OCI-LY1 (cell line): ENCODE results near the gene PARG.
"Not testable (repeated sequence)": the region's sequence is repeated elsewhere in the genome, so short reads cannot be mapped to it uniquely, and the experiment has no call there.

ENCODE experiments used
- H2AFZ ChIP-seq: fragments of 200-600 bp; sonication (generic), shearing (Covaris generic); 2 replicates; pipeline ENCODE4 v1.6.0; 2014; ENCODE audit warnings: antibody characterized with exemption, mild to moderate bottlenecking, low read length
- H3F3A ChIP-seq: fragments of 200-600 bp; sonication (generic), shearing (Covaris generic); 2 replicates; pipeline ENCODE4 v1.6.0; 2014; ENCODE audit warnings: mild to moderate bottlenecking, antibody characterized with exemption, low read length, moderate library complexity; ENCODE audit not compliant: insufficient read depth
- H3K27ac ChIP-seq: fragments of 200-600 bp; sonication (generic); 2 replicates; pipeline ENCODE4 v1.5.1; 2014; ENCODE audit warnings: low read length, mixed run types, mild to moderate bottlenecking, low read depth; ENCODE audit not compliant: poor library complexity, severe bottlenecking
- H3K27me3 ChIP-seq: fragments of 200-600 bp; sonication (generic); 2 replicates; pipeline ENCODE4 v1.6.0; 2014; ENCODE audit warnings: antibody characterized with exemption, mild to moderate bottlenecking, low read length, moderate library complexity; ENCODE audit not compliant: insufficient read depth
- H3K36me3 ChIP-seq: fragments of 200-600 bp; sonication (generic); 2 replicates; pipeline ENCODE4 v1.6.1; 2014; ENCODE audit warnings: mild to moderate bottlenecking, antibody characterized with exemption, low read length, moderate library complexity, mixed read lengths; ENCODE audit not compliant: insufficient read depth
- H3K4me1 ChIP-seq: fragments of 200-600 bp; sonication (generic); 2 replicates; pipeline ENCODE4 v1.5.1; 2014; ENCODE audit warnings: mild to moderate bottlenecking, low read length, moderate library complexity; ENCODE audit not compliant: insufficient read depth, severe bottlenecking
- H3K4me2 ChIP-seq: fragments of 200-600 bp; sonication (generic), shearing (Covaris generic); 2 replicates; pipeline ENCODE4 v1.6.1; 2014; ENCODE audit warnings: low read length
- H3K4me3 ChIP-seq: fragments of 200-600 bp; sonication (generic); 2 replicates; pipeline ENCODE4 v1.5.1; 2014; ENCODE audit warnings: low read length, low read depth, mild to moderate bottlenecking, mixed read lengths; ENCODE audit not compliant: poor library complexity, severe bottlenecking
- H3K79me2 ChIP-seq: fragments of 200-600 bp; shearing (Covaris generic); 2 replicates; pipeline ENCODE4 v1.6.1; 2016; ENCODE audit warnings: mixed run types, low read length, mixed read lengths; ENCODE audit not compliant: insufficient read depth
- H3K9ac ChIP-seq: fragments of 200-600 bp; sonication (generic), shearing (Covaris generic); 2 replicates; pipeline ENCODE4 v1.6.1; 2014; ENCODE audit warnings: mild to moderate bottlenecking, low read length, mixed read lengths
- H3K9me2 ChIP-seq: fragments of 200-600 bp; sonication (generic), shearing (Covaris generic); 2 replicates; pipeline ENCODE4 v1.6.1; 2014; ENCODE audit warnings: low read depth, mild to moderate bottlenecking, low read length, mixed read lengths
- H3K9me3 ChIP-seq: fragments of 200-600 bp; shearing (Covaris generic); 2 replicates; pipeline ENCODE4 v1.6.1; 2014; ENCODE audit warnings: low read length, mixed read lengths
- H4K20me1 ChIP-seq: fragments of 200-600 bp; sonication (generic), shearing (Covaris generic); 2 replicates; pipeline ENCODE4 v1.6.0; 2016; ENCODE audit warnings: mild to moderate bottlenecking, low read length; ENCODE audit not compliant: insufficient read depth
- CTCF ChIP-seq: fragments of 200-600 bp; sonication (generic), shearing (Covaris generic); IDR thresholded peaks from 2 replicates; pipeline ENCODE4 v1.5.1; 2017; ENCODE audit warnings: mild to moderate bottlenecking, antibody characterized with exemption, low read length, moderate library complexity, mixed read lengths
- EZH2 ChIP-seq: fragments of 200-600 bp; sonication (generic), shearing (Covaris generic); IDR thresholded peaks from 2 replicates; pipeline ENCODE4 v1.8.0; 2017; ENCODE audit warnings: borderline replicate concordance, mixed run types, mild to moderate bottlenecking, antibody characterized with exemption, low read length, moderate library complexity, mixed read lengths

Gene PARG

GRCh38 chr10:49778197-49778596 is 163.6 kb downstream of the PARG start:
- H3K27me3 ChIP-seq: no peaks in the 10 kb centered on the region; the same call in 1 of the 2 replicates
- no peak overlapping the region for H3K27ac ChIP-seq
- H3K4me3 ChIP-seq: no peak overlapping the region
- no peaks in the 10 kb centered on the region for H3K4me1 ChIP-seq
- no peaks in the 10 kb centered on the region for H3K9me3 ChIP-seq
- H3K9me2 ChIP-seq: no peaks in the 10 kb centered on the region
- no peak overlapping the region for H3K4me2 ChIP-seq
- no peak for TF ChIP-seq EZH2
- no peak for TF ChIP-seq CTCF
- H4K20me1 ChIP-seq: no peaks in the 10 kb centered on the region
- H3K9ac ChIP-seq: no peak overlapping the region
- no peaks in the 10 kb centered on the region for H3K36me3 ChIP-seq
- no peak overlapping the region for H2AFZ ChIP-seq
- no peaks in the 10 kb centered on the region for H3F3A ChIP-seq
- H3K79me2 ChIP-seq: no peaks in the 10 kb centered on the region

DNA sequence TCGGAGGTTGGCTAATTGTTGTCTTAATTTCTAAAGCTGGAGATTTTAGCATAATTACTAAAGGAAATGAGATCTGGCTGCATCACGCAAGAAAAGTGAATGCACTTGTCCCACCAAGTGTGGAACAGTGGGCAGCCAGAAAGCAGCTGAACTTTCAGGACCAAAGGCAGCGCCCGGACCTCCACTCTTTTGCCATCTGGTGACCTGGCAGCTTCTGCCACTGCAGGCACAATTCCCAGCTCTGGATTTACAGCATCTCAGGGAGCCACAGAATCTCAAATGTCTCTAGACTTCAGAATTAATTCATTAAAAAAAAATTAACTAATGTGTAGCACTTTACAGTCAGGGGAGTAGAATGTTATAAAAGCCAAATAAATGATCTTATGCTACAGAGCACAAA is 165.0 kb downstream of the PARG start:
- Histone ChIP-seq H3K79me2 (no peaks in the 10 kb centered on the region), H3K9me3 (no peaks in the 10 kb centered on the region), H2AFZ (no peak overlapping the region), H3K4me2 (no peak overlapping the region), H3K27ac (no peak overlapping the region), H3F3A (no peaks in the 10 kb centered on the region), H4K20me1 (no peaks in the 10 kb centered on the region), H3K36me3 (no peaks in the 10 kb centered on the region), H3K27me3 (no peaks in the 10 kb centered on the region; the same call in 1 of the 2 replicates), H3K9ac (no peak overlapping the region), H3K4me1 (no peaks in the 10 kb centered on the region), H3K9me2 (no peaks in the 10 kb centered on the region), H3K4me3 (no peak overlapping the region)
- TF ChIP-seq EZH2 (no peak), CTCF (no peak)

- Histone ChIP-seq H3K27ac (no peak overlapping the region), H3K4me1 (no peaks in the 10 kb centered on the region), H2AFZ (no peak overlapping the region), H3K36me3 (no peaks in the 10 kb centered on the region), H3K4me3 (no peak overlapping the region), H3K9me2 (no peaks in the 10 kb centered on the region), H3K9me3 (no peaks in the 10 kb centered on the region), H3K79me2 (no peaks in the 10 kb centered on the region), H3F3A (no peaks in the 10 kb centered on the region), H3K9ac (no peak overlapping the region), H3K27me3 (no peaks in the 10 kb centered on the region; the same call in 1 of the 2 replicates), H4K20me1 (no peaks in the 10 kb centered on the region), H3K4me2 (no peak overlapping the region)
- no peak for TF ChIP-seq EZH2
Observed at GRCh38 chr10:49775014-49775413, 166.8 kb downstream of the PARG start.

DNA sequence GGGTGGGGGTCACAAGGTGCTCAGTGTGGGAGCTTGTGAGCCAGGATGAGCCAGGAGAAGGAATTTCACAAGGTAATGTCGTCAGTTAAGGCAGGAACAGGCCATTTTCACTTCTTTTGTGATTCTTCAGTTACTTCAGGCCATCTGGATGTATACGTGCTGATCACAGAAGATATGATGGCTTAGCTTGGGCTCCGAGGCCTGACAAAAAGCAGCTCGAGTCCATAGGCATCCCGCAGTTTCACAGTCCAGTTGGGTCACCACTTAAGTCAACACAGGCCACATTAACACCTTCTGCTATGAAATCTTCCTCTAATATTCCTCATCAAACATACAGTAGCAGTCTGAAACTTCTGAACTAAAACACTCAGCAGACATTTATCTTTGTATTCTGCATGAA is 168.9 kb downstream of the PARG start:
- not testable (repeated sequence) for H3K79me2 ChIP-seq, H3K9me2 ChIP-seq, H3K4me3 ChIP-seq, H2AFZ ChIP-seq, H3K36me3 ChIP-seq, H3K9me3 ChIP-seq, H3K4me2 ChIP-seq, H4K20me1 ChIP-seq, H3F3A ChIP-seq, H3K27ac ChIP-seq, H3K27me3 ChIP-seq, H3K4me1 ChIP-seq, H3K9ac ChIP-seq

DNA sequence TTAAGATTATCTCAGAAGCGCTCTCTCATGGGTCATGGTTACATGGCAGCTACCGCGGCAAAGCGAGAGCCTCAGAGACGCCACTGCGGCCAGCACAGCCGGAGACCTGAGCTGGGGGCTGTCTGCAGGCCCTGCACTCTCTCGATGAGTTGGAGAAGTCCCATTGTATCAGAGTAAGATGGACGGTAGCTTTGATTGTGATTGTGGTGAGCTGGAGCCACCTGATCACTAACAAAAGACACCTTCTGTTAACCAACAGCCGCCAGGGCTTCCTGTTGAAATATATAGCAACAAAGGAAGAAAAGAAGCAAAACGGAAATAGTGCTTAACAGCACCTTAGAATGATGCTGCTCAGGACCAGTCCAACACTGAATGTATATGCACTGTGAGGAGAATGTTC is 170.8 kb downstream of the PARG start:
- H3K9ac ChIP-seq, H3K27me3 ChIP-seq, H3K9me2 ChIP-seq, H3K4me2 ChIP-seq, H3K9me3 ChIP-seq, H3K79me2 ChIP-seq, H3K27ac ChIP-seq, H2AFZ ChIP-seq, H3K4me3 ChIP-seq, H4K20me1 ChIP-seq, H3K36me3 ChIP-seq, H3K4me1 ChIP-seq, H3F3A ChIP-seq: not testable (repeated sequence)
